IPS-18a (cell line): Measurements from ENCODE around the gene LY6G5C.

Source experiments
- H3K27ac ChIP-seq: one replicate; pipeline ENCODE4 v1.5.1; 2013; ENCODE audit warnings: low read length
- H3K27me3 ChIP-seq: one replicate; pipeline ENCODE4 v1.6.1; 2013; ENCODE audit warnings: mild to moderate bottlenecking, low read length; ENCODE audit not compliant: control insufficient read depth, insufficient read depth
- H3K36me3 ChIP-seq: one replicate; pipeline ENCODE4 v1.6.1; 2013; ENCODE audit warnings: low read depth, low read length; ENCODE audit not compliant: control insufficient read depth
- H3K4me1 ChIP-seq: one replicate; pipeline ENCODE4 v1.6.1; 2013; ENCODE audit warnings: low read depth, low read length; ENCODE audit not compliant: control insufficient read depth
- H3K4me3 ChIP-seq: one replicate; pipeline ENCODE4 v1.5.1; 2013; ENCODE audit warnings: low read length
- H3K9ac ChIP-seq: one replicate; pipeline ENCODE4 v1.6.1; 2013; ENCODE audit warnings: mild to moderate bottlenecking, low read length, moderate library complexity
- H3K9me3 ChIP-seq: one replicate; pipeline ENCODE4 v1.6.1; 2013; ENCODE audit warnings: low read depth, low read length; ENCODE audit not compliant: control insufficient read depth

The LY6G5C gene

GRCh38 chr6:31636698-31637596 is 43.9 kb downstream of the LY6G5C start:
- no peak overlapping the region for H3K27ac ChIP-seq
- H3K27me3 ChIP-seq: no peaks in the 10 kb centered on the region
- no peak overlapping the region for H3K4me3 ChIP-seq
- no peaks in the 10 kb centered on the region for H3K4me1 ChIP-seq
- peaks cover 92% of the 10 kb centered on the region for H3K36me3 ChIP-seq
- no peak overlapping the region for H3K9ac ChIP-seq
- H3K9me3 ChIP-seq: no peaks in the 10 kb centered on the region

GRCh38 chr6:31634969-31635575 is 45.8 kb downstream of the LY6G5C start:
- H3K4me1 ChIP-seq: no peaks in the 10 kb centered on the region
- H3K36me3 ChIP-seq: peaks cover 92% of the 10 kb centered on the region
- H3K9ac ChIP-seq: no peak overlapping the region
- H3K27me3 ChIP-seq: no peaks in the 10 kb centered on the region
- no peaks in the 10 kb centered on the region for H3K9me3 ChIP-seq
- H3K27ac ChIP-seq: no peak overlapping the region
- H3K4me3 ChIP-seq: no peak overlapping the region

- peaks cover 94% of the 10 kb centered on the region for H3K36me3 ChIP-seq
- no peak overlapping the region for H3K27ac ChIP-seq
- no peaks in the 10 kb centered on the region for H3K9me3 ChIP-seq
- no peaks in the 10 kb centered on the region for H3K4me1 ChIP-seq
- H3K4me3 ChIP-seq: no peak overlapping the region
- H3K27me3 ChIP-seq: no peaks in the 10 kb centered on the region
- no peak overlapping the region for H3K9ac ChIP-seq
These were observed 46.7 kb downstream of the LY6G5C start for GRCh38 chr6:31634131-31634530.

GRCh38 chr6:31633447-31633846 is 47.4 kb downstream of the LY6G5C start:
- Histone ChIP-seq H3K9me3 (no peaks in the 10 kb centered on the region), H3K36me3 (peaks cover 95% of the 10 kb centered on the region), H3K4me3 (no peak overlapping the region), H3K27me3 (no peaks in the 10 kb centered on the region), H3K9ac (no peak overlapping the region), H3K27ac (no peak overlapping the region), H3K4me1 (no peaks in the 10 kb centered on the region)

GRCh38 chr6:31632279-31632946 is 48.5 kb downstream of the LY6G5C start:
- Histone ChIP-seq H3K9ac (no peak overlapping the region), H3K27me3 (no peaks in the 10 kb centered on the region), H3K4me3 (no peak overlapping the region), H3K27ac (no peak overlapping the region), H3K9me3 (no peaks in the 10 kb centered on the region), H3K4me1 (no peaks in the 10 kb centered on the region), H3K36me3 (peaks cover 98% of the 10 kb centered on the region)

GRCh38 chr6:31631681-31632278 is 49.1 kb downstream of the LY6G5C start:
- no peaks in the 10 kb centered on the region for H3K4me1 ChIP-seq
- no peaks in the 10 kb centered on the region for H3K27me3 ChIP-seq
- no peaks in the 10 kb centered on the region for H3K9me3 ChIP-seq
- H3K9ac ChIP-seq: no peak overlapping the region
- H3K4me3 ChIP-seq: no peak overlapping the region
- H3K36me3 ChIP-seq: peaks cover 98% of the 10 kb centered on the region
- no peak overlapping the region for H3K27ac ChIP-seq

- Histone ChIP-seq H3K27me3 (no peaks in the 10 kb centered on the region), H3K9ac (no peak overlapping the region), H3K4me1 (no peaks in the 10 kb centered on the region), H3K36me3 (peaks cover 98% of the 10 kb centered on the region), H3K4me3 (no peak overlapping the region), H3K27ac (no peak overlapping the region), H3K9me3 (no peaks in the 10 kb centered on the region)
These were observed 49.7 kb downstream of the LY6G5C start for GRCh38 chr6:31631209-31631608.

- peaks cover 98% of the 10 kb centered on the region for H3K36me3 ChIP-seq
- no peaks in the 10 kb centered on the region for H3K4me1 ChIP-seq
- no peak overlapping the region for H3K27ac ChIP-seq
- H3K27me3 ChIP-seq: no peaks in the 10 kb centered on the region
- no peaks in the 10 kb centered on the region for H3K9me3 ChIP-seq
- no peak overlapping the region for H3K9ac ChIP-seq
- no peak overlapping the region for H3K4me3 ChIP-seq
These were observed 50.5 kb downstream of the LY6G5C start for GRCh38 chr6:31630177-31630934.

- Histone ChIP-seq H3K9me3 (no peaks in the 10 kb centered on the region), H3K4me1 (no peaks in the 10 kb centered on the region), H3K36me3 (peaks cover 98% of the 10 kb centered on the region), H3K4me3 (no peak overlapping the region), H3K27me3 (no peaks in the 10 kb centered on the region), H3K27ac (no peak overlapping the region), H3K9ac (no peak overlapping the region)
These were observed 51.9 kb downstream of the LY6G5C start for GRCh38 chr6:31629014-31629413.

- no peaks in the 10 kb centered on the region for H3K9me3 ChIP-seq
- peaks cover 97% of the 10 kb centered on the region for H3K36me3 ChIP-seq
- no peaks in the 10 kb centered on the region for H3K27me3 ChIP-seq
- no peak overlapping the region for H3K27ac ChIP-seq
- H3K4me1 ChIP-seq: no peaks in the 10 kb centered on the region
- no peak overlapping the region for H3K9ac ChIP-seq
- H3K4me3 ChIP-seq: no peak overlapping the region
These were observed 53.1 kb downstream of the LY6G5C start for GRCh38 chr6:31627690-31628287.
